H1 (cell line): ENCODE data around the gene LILRB3. TPM values are rescaled to one million over a fixed set of nuclear protein-coding genes. Genes with fewer than 3 reads are reported as not detected.

ENCODE experiments used
- CTCF ChIA-PET: fragments of 300-600 bp; sonication (Branson Sonifier 250); formaldehyde crosslinking; loops from one replicate; lab custom pipeline; 2021; ENCODE audit not compliant: partially characterized antibody; lab: Charles Lee
- POLR2A ChIA-PET: fragments of 300-600 bp; sonication (Branson Sonifier 250); formaldehyde crosslinking; loops from one replicate; lab custom pipeline; 2021; ENCODE audit warnings: inconsistent platforms; ENCODE audit not compliant: partially characterized antibody; lab: Charles Lee
- DNase-seq, 2 experiments: peaks; one replicate each; pipeline versions ENCODE4 v3.0.0 to v3.0.0-alpha.2; 2010 to 2022; ENCODE audit warnings: low spot score in 2 of 2, low read depth in 1 of 2, mixed read lengths in 1 of 2
- FAIRE-seq: peaks from 2 replicates; lab custom pipeline; 2011; peaks lifted over from hg19 to GRCh38; lab: Jason Lieb, UNC
- H2AFZ ChIP-seq: 2 replicates; pipeline ENCODE4 v1.8.1; 2012; ENCODE audit warnings: low read length, inconsistent platforms
- H2AK5ac ChIP-seq: 2 replicates; pipeline ENCODE4 v1.6.1; 2013; ENCODE audit warnings: low read depth, low read length
- H2BK120ac ChIP-seq: replicated peaks from 2 replicates; pipeline ENCODE3; 2013; ENCODE audit warnings: low read depth, low read length, inconsistent platforms
- H2BK12ac ChIP-seq: 2 replicates; pipeline ENCODE4 v1.6.1; 2013; ENCODE audit warnings: low read depth, low read length
- H2BK15ac ChIP-seq: 2 replicates; pipeline ENCODE4 v1.6.1; 2013; ENCODE audit warnings: low read length
- H2BK20ac ChIP-seq: 2 replicates; pipeline ENCODE4 v1.6.1; 2013; ENCODE audit warnings: low read length
- H2BK5ac ChIP-seq: 2 replicates; pipeline ENCODE4 v1.6.1; 2013; ENCODE audit warnings: low read depth, low read length
- H3K14ac ChIP-seq: 2 replicates; pipeline ENCODE4 v1.6.1; 2013; ENCODE audit warnings: inconsistent platforms; ENCODE audit not compliant: insufficient read length
- H3K18ac ChIP-seq: 2 replicates; pipeline ENCODE4 v1.6.1; 2013; ENCODE audit warnings: low read length; ENCODE audit errors: extremely low read depth
- H3K23ac ChIP-seq: 2 replicates; pipeline ENCODE4 v1.6.1; 2013; ENCODE audit warnings: inconsistent platforms; ENCODE audit not compliant: insufficient read length
- H3K23me2 ChIP-seq: 2 replicates; pipeline ENCODE4 v1.6.1; 2013; ENCODE audit warnings: low read depth, low read length
- H3K27ac ChIP-seq: 2 replicates; pipeline ENCODE4 v1.6.1; 2011; ENCODE audit warnings: low read depth, low read length, inconsistent platforms
- H3K27me3 ChIP-seq, 4 experiments: replicated peaks in 1 of 4; 1 replicate in 1 of 4; 2 replicates in 3 of 4; pipeline versions ENCODE4 v1.6.1 to v1.8.1; 2011 to 2013; ENCODE audit warnings: low read length in 3 of 4, mild to moderate bottlenecking in 3 of 4, inconsistent platforms in 2 of 4, mixed read lengths in 2 of 4, moderate library complexity in 1 of 4; ENCODE audit not compliant: control insufficient read depth in 3 of 4, insufficient read depth in 3 of 4; ENCODE audit errors: extremely low read depth in 1 of 4
- H3K36me3 ChIP-seq, 4 experiments: 2 replicates each; pipeline versions ENCODE4 v1.6.1 to v1.8.1; 2011 to 2013; ENCODE audit warnings: mild to moderate bottlenecking in 4 of 4, low read length in 3 of 4, moderate library complexity in 2 of 4, control low read depth in 1 of 4, inconsistent platforms in 1 of 4; ENCODE audit not compliant: insufficient read depth in 4 of 4, control insufficient read depth in 2 of 4
- H3K4ac ChIP-seq: replicated peaks from 2 replicates; pipeline ENCODE3; 2013; ENCODE audit warnings: low read length, low read depth, mixed read lengths, inconsistent platforms; ENCODE audit not compliant: insufficient read length
- H3K4me1 ChIP-seq, 4 experiments: replicated peaks in 1 of 4; 1 replicate in 1 of 4; 2 replicates in 3 of 4; pipeline versions ENCODE4 v1.6.1 to v1.8.1; 2011 to 2013; ENCODE audit warnings: low read length in 3 of 4, inconsistent platforms in 2 of 4, mixed read lengths in 1 of 4; ENCODE audit not compliant: insufficient read depth in 4 of 4, control insufficient read depth in 3 of 4
- H3K4me2 ChIP-seq, 2 experiments: 2 replicates each; pipeline versions ENCODE4 v1.6.1 to v1.8.1; 2011 to 2013; ENCODE audit warnings: low read depth in 2 of 2, low read length in 2 of 2, control low read depth in 1 of 2, inconsistent platforms in 1 of 2, mild to moderate bottlenecking in 1 of 2; ENCODE audit not compliant: insufficient read depth in 1 of 2
- H3K4me3 ChIP-seq, 4 experiments: fragments of 200-600, 300-600 bp in 1 of 4; sonication (generic), shearing (Covaris generic), sonication (Bioruptor Twin) in 1 of 4; 2 replicates each; pipeline versions ENCODE4 v1.5.1 to v1.8.1; 2011 to 2016; ENCODE audit warnings: low read length in 4 of 4, low read depth in 3 of 4, control low read depth in 2 of 4, inconsistent platforms in 2 of 4, mild to moderate bottlenecking in 2 of 4, mixed read lengths in 1 of 4, moderate library complexity in 1 of 4; ENCODE audit not compliant: insufficient read depth in 2 of 4; ENCODE audit errors: extremely low read depth in 1 of 4
- H3K56ac ChIP-seq: replicated peaks from 2 replicates; pipeline ENCODE3; 2013; ENCODE audit warnings: low read depth, mild to moderate bottlenecking, mixed read lengths, low read length, inconsistent platforms; ENCODE audit not compliant: insufficient read length
- H3K79me1 ChIP-seq: 2 replicates; pipeline ENCODE4 v1.6.1; 2013; ENCODE audit warnings: low read depth, low read length, control low read depth
- H3K79me2 ChIP-seq, 2 experiments: 2 replicates each; pipeline versions ENCODE4 v1.6.1 to v1.8.1; 2012 to 2013; ENCODE audit warnings: low read length in 2 of 2, mild to moderate bottlenecking in 2 of 2, inconsistent platforms in 1 of 2; ENCODE audit not compliant: insufficient read depth in 2 of 2, control insufficient read depth in 1 of 2
- H3K9ac ChIP-seq, 4 experiments: replicated peaks in 1 of 4; 1 replicate in 1 of 4; 2 replicates in 3 of 4; pipeline versions ENCODE4 v1.6.1 to v1.8.1; 2011 to 2013; ENCODE audit warnings: low read depth in 3 of 4, low read length in 3 of 4, control low read depth in 2 of 4, mild to moderate bottlenecking in 2 of 4, moderate library complexity in 2 of 4, inconsistent platforms in 1 of 4; ENCODE audit errors: extremely low read depth in 1 of 4
- H3K9me3 ChIP-seq, 2 experiments: 2 replicates each; pipeline versions ENCODE4 v1.6.1 to v1.8.1; 2012 to 2013; ENCODE audit warnings: mild to moderate bottlenecking in 2 of 2, moderate library complexity in 2 of 2, control low read depth in 1 of 2, inconsistent platforms in 1 of 2, low read depth in 1 of 2, low read length in 1 of 2, mixed read lengths in 1 of 2; ENCODE audit not compliant: insufficient read depth in 2 of 2
- H4K20me1 ChIP-seq, 2 experiments: replicated peaks in 1 of 2; 2 replicates each; pipeline versions ENCODE3 to v1.8.1; 2011 to 2013; ENCODE audit warnings: inconsistent platforms in 2 of 2, low read length in 2 of 2, mild to moderate bottlenecking in 1 of 2; ENCODE audit not compliant: insufficient read depth in 2 of 2, control insufficient read depth in 1 of 2
- H4K5ac ChIP-seq: 2 replicates; pipeline ENCODE4 v1.6.1; 2013; ENCODE audit warnings: low read length, low read depth, mixed read lengths, inconsistent platforms; ENCODE audit not compliant: insufficient read length
- H4K8ac ChIP-seq: 2 replicates; pipeline ENCODE4 v1.8.0; 2013; ENCODE audit warnings: mild to moderate bottlenecking, moderate library complexity, low read length, inconsistent platforms; ENCODE audit not compliant: insufficient read depth; ENCODE audit errors: extremely low read depth
- H4K91ac ChIP-seq: replicated peaks from 2 replicates; pipeline ENCODE3; 2013; ENCODE audit warnings: low read length, mixed read lengths, inconsistent platforms; ENCODE audit not compliant: insufficient read length
- BRCA1 ChIP-seq: IDR thresholded peaks from 2 replicates; pipeline ENCODE4 v1.6.1; 2012; ENCODE audit warnings: low read depth, low read length, improper control_type of control experiment
- EGR1 ChIP-seq: IDR thresholded peaks from 2 replicates; pipeline ENCODE4 v1.6.1; 2011; ENCODE audit warnings: low read depth, low read length, borderline replicate concordance
- EZH2 ChIP-seq: fragments of 200-600 bp; sonication (generic); IDR thresholded peaks from 2 replicates; pipeline ENCODE4 v1.7.1; 2012; ENCODE audit warnings: low read depth, mild to moderate bottlenecking, moderate library complexity, low read length, inconsistent platforms; ENCODE audit not compliant: severe bottlenecking
- NANOG ChIP-seq: IDR thresholded peaks from 2 replicates; pipeline ENCODE4 v1.6.1; 2011; ENCODE audit warnings: low read length, low read depth, mild to moderate bottlenecking, inconsistent platforms; ENCODE audit not compliant: insufficient read depth, poor library complexity, severe bottlenecking
- PHF8 ChIP-seq: fragments of 200-600 bp; sonication (generic); conservative IDR thresholded peaks from 2 replicates; pipeline ENCODE4 v1.7.1; 2012; ENCODE audit warnings: low read depth, mild to moderate bottlenecking, inconsistent platforms, low read length, moderate library complexity
- POLR2AphosphoS5 ChIP-seq: IDR thresholded peaks from 2 replicates; pipeline ENCODE4 v1.6.1; 2011; ENCODE audit warnings: low read depth, low read length
- POU5F1 ChIP-seq: IDR thresholded peaks from 2 replicates; pipeline ENCODE4 v1.6.1; 2011; ENCODE audit warnings: low read depth, mild to moderate bottlenecking, low read length, moderate library complexity
- SIRT6 ChIP-seq: IDR thresholded peaks from one replicate; pipeline ENCODE4 v1.7.1; 2012; ENCODE audit warnings: low read length, inconsistent platforms
- WGBS, 2 experiments: shearing (Covaris generic) in 1 of 2; methylation state at CpG; one replicate each; pipeline versions ENCODE4 v1.1.6 to v1.1.7; 2013 to 2015; ENCODE audit warnings: low lambda C conversion rate in 2 of 2, mixed read lengths in 2 of 2, inconsistent platforms in 1 of 2, low coverage in 1 of 2, missing lambda C conversion rate in 1 of 2; ENCODE audit not compliant: insufficient replicate concordance in 2 of 2, insufficient coverage in 1 of 2, insufficient read length in 1 of 2; ENCODE audit errors: extremely low coverage in 1 of 2, missing lambda C conversion rate in 1 of 2; 5-methylcytosine and 5-hydroxymethylcytosine counted together
- polyA plus RNA-seq, 7 experiments: library from polyadenylated mRNA; depleted of rRNA in 3 of 7; stranded (reverse) in 5 of 7; unstranded in 2 of 7; fragments of >200 nt in 5 of 7; fragments of 200-250 nt in 2 of 7; gene quantifications; 1 replicate in 5 of 7; 2 replicates in 1 of 7; 4 replicates in 1 of 7; pipeline versions ENCODE4 v1.2.1 to v1.2.3, GENCODE V29; 2011 to 2013; ENCODE audit warnings: missing spikeins in 2 of 7, mixed read lengths in 2 of 7
- total RNA-seq: library from RNA; stranded (reverse); fragmentation: NEBNext Ultra II Directional; extraction: Animal tissue kit (Norgen Biotek cat#: 25700); gene quantifications from 2 replicates; pipeline ENCODE4 v1.2.1, GENCODE V29; 2021
- TF ChIP-seq, protein P1 (sequence below), 3 experiments: IDR thresholded peaks; 1 replicate in 2 of 3; 2 replicates in 1 of 3; pipeline versions ENCODE4 v1.5.1 to v1.6.1; 2011; ENCODE audit warnings: low read length in 3 of 3, mild to moderate bottlenecking in 3 of 3, inconsistent platforms in 2 of 3, low read depth in 1 of 3, moderate library complexity in 1 of 3; ENCODE audit not compliant: insufficient read depth in 1 of 3; ENCODE audit errors: control extremely low read depth in 1 of 3

The LILRB3 gene
- total and polyA plus RNA-seq, 2 of the 8 experiments (the other 6 are each of a cell fraction or from before 2014, with no cell fraction given) = not detected

DNA sequence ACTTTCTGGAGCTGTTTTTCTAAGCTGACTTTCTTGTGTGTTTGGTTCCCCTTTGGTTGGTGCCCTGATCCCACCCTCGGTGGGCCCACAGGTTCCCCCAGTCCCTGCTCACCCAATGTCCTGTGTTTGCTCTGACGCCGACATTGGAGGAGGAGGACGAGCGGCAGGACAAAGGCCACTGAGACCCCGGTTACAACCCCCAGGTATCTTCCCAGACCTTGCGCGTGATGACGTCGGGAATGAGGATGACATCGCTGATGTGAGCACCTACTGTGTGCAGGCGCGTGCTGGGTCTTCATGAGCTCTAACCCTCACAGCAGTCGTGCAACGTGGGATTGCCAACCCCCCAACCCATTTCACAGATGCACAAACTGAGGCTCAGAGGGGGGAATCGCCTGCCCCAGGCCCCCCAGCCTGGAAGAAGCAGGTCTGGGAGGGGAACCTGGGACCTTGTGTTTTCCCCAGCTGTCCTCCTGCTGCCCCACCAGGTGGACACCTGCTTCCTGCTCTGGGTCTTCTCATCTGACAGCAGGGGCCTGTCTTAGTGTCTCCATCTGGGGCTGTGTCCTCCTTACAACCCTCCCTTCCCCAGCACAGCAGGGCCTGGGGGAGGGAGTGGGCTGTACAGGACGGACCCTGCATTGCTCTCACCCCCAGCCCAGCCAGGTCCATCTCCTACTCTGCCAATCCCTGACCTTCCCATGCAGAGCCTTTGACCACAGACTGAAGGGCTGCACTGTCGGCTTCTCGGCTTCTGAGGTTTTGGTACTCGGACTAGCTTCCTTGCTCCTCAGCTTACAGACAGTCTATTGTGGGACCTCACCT, 24.5 kb upstream of the LILRB3 start:
- Histone ChIP-seq H4K91ac (no peak overlapping the region), H2AFZ (no peak overlapping the region), H2BK12ac (no peak overlapping the region), H3K4me3 (no peak overlapping the region), H4K8ac (no peak overlapping the region), H2AK5ac (no peak overlapping the region), H3K79me2 (no peaks in the 10 kb centered on the region), H3K4me2 (no peak overlapping the region), H3K79me1 (no peaks in the 10 kb centered on the region), H3K4me1 (no peaks in the 10 kb centered on the region), H2BK120ac (no peak overlapping the region), H3K9ac (no peak overlapping the region), H3K27me3 (no peaks in the 10 kb centered on the region; a peak in 1 of 7 replicates), H3K27ac (no peak overlapping the region), H3K23me2 (no peaks in the 10 kb centered on the region), H4K5ac (no peak overlapping the region), H3K4ac (no peak overlapping the region), H2BK15ac (no peak overlapping the region), H3K18ac (no peak overlapping the region), H3K9me3 (no peaks in the 10 kb centered on the region), H4K20me1 (no peaks in the 10 kb centered on the region), H3K56ac (no peak overlapping the region), H2BK5ac (no peak overlapping the region), H3K36me3 (no peaks in the 10 kb centered on the region), H3K23ac (no peak overlapping the region), H3K14ac (no peak overlapping the region), H2BK20ac (no peak overlapping the region)
- DNase-seq (no peak), FAIRE-seq (no peak)
- ChIA-PET POLR2A (interaction anchor here (0.7 to 2.2 kb wide), 4 partner anchors 24 to 42 kb away, joined by 3 to 7 read pairs (median 4); no protein-coding TSS in a partner anchor), CTCF (interaction anchor here (0.6 to 1.5 kb wide), 5 partner anchors 9 to 107 kb away, joined by 3 to 7 read pairs (median 5); no protein-coding TSS in a partner anchor)
- WGBS, 2 experiments = 95% methylated on average over 20 of the region's 20 CpGs; no CpG with 5 or more reads in 1 of the 2 experiments
- TF ChIP-seq EZH2 = no peak
- no peak for TF ChIP-seq POU5F1
- no peak for TF ChIP-seq NANOG
- TF ChIP-seq SIRT6 = no peak
- TF ChIP-seq PHF8 = no peak
- TF ChIP-seq BRCA1 = no peak
- TF ChIP-seq, protein P1, sequence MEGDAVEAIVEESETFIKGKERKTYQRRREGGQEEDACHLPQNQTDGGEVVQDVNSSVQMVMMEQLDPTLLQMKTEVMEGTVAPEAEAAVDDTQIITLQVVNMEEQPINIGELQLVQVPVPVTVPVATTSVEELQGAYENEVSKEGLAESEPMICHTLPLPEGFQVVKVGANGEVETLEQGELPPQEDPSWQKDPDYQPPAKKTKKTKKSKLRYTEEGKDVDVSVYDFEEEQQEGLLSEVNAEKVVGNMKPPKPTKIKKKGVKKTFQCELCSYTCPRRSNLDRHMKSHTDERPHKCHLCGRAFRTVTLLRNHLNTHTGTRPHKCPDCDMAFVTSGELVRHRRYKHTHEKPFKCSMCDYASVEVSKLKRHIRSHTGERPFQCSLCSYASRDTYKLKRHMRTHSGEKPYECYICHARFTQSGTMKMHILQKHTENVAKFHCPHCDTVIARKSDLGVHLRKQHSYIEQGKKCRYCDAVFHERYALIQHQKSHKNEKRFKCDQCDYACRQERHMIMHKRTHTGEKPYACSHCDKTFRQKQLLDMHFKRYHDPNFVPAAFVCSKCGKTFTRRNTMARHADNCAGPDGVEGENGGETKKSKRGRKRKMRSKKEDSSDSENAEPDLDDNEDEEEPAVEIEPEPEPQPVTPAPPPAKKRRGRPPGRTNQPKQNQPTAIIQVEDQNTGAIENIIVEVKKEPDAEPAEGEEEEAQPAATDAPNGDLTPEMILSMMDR (IDR thresholded peaks at IDR 0.05; ENCODE audit: control extremely low read depth in 1 of 3, insufficient read depth in 1 of 3, low read depth in 1 of 3, low read length in 3 of 3) = no peak
- no peak for TF ChIP-seq EGR1
- no peak for TF ChIP-seq POLR2AphosphoS5
